B cell (primary cell): ENCODE data around the gene ELL. TPM values are rescaled to one million over a fixed set of nuclear protein-coding genes. Genes with fewer than 3 reads are reported as not detected.

Experiments
- ATAC-seq: fragments of 200-7000 bp; cut with Tn5 transposase; one replicate; pipeline ENCODE4 v1.10.0; 2021; ENCODE audit warnings: low read depth, mild to moderate bottlenecking, moderate number of reproducible peaks, moderate library complexity
- CTCF ChIA-PET: fragments of 350-600 bp; sonication (Branson Sonifier 250); formaldehyde crosslinking; loops from one replicate; lab custom pipeline; 2021; ENCODE audit warnings: antibody characterized with exemption, inconsistent platforms; lab: Charles Lee
- POLR2A ChIA-PET: fragments of 350-600 bp; sonication (Branson Sonifier 250); formaldehyde crosslinking; loops from one replicate; lab custom pipeline; 2021; ENCODE audit warnings: antibody characterized with exemption; lab: Charles Lee
- DNase-seq: peaks from one replicate; pipeline ENCODE4 v3.0.0; 2013
- H2AFZ ChIP-seq: 2 replicates; pipeline ENCODE4 v1.6.1; 2012; ENCODE audit warnings: mild to moderate bottlenecking, low read depth, low read length; ENCODE audit not compliant: insufficient read depth, poor library complexity, severe bottlenecking
- H3K27ac ChIP-seq, 2 donors: 1 replicate in 1 of 2; 2 replicates in 1 of 2; pipeline ENCODE4 v1.5.1; 2012 to 2013; ENCODE audit warnings: low read length in 2 of 2, mild to moderate bottlenecking in 2 of 2, moderate library complexity in 1 of 2
- H3K27me3 ChIP-seq, 4 experiments: fragments of 200-600 bp in 1 of 4; sonication (generic) in 1 of 4; replicated peaks in 1 of 4; 1 replicate in 2 of 4; 2 replicates in 2 of 4; pipeline versions ENCODE4 v1.6.1 to v1.7.0; 2013 to 2016; ENCODE audit warnings: low read length in 3 of 4, mild to moderate bottlenecking in 2 of 4, mixed read lengths in 1 of 4, moderate library complexity in 1 of 4; ENCODE audit not compliant: insufficient read depth in 4 of 4, control insufficient read depth in 3 of 4; ENCODE audit errors: control extremely low read depth in 1 of 4
- H3K36me3 ChIP-seq, 2 experiments: replicated peaks in 1 of 2; 1 replicate in 1 of 2; 2 replicates in 1 of 2; pipeline versions ENCODE4 v1.6.1 to v1.7.1; 2013; ENCODE audit warnings: low read length in 1 of 2; ENCODE audit not compliant: insufficient read depth in 2 of 2, control insufficient read depth in 1 of 2; ENCODE audit errors: control extremely low read depth in 1 of 2, extremely low read depth in 1 of 2
- H3K4me1 ChIP-seq, 2 donors: fragments of 200-600 bp in 1 of 2; sonication (generic) in 1 of 2; 1 replicate in 1 of 2; 2 replicates in 1 of 2; pipeline versions ENCODE4 v1.5.1 to v1.6.1; 2013 to 2017; ENCODE audit warnings: low read length in 2 of 2; ENCODE audit not compliant: control insufficient read depth in 2 of 2, insufficient read depth in 2 of 2
- H3K4me2 ChIP-seq: replicated peaks from 2 replicates; pipeline ENCODE3; 2012; ENCODE audit warnings: mild to moderate bottlenecking, low read depth, low read length; ENCODE audit not compliant: poor library complexity, severe bottlenecking
- H3K4me3 ChIP-seq, 5 experiments: fragments of 200-600 bp in 1 of 5; sonication (generic) in 1 of 5; 1 replicate in 3 of 5; 2 replicates in 2 of 5; pipeline versions ENCODE4 v1.5.1 to v1.7.0; 2011 to 2016; ENCODE audit warnings: low read length in 4 of 5, mild to moderate bottlenecking in 4 of 5, low read depth in 2 of 5, control low read depth in 1 of 5, moderate library complexity in 1 of 5; ENCODE audit not compliant: insufficient read depth in 1 of 5; ENCODE audit errors: control extremely low read depth in 1 of 5, extremely low read depth in 1 of 5
- H3K79me2 ChIP-seq: fragments of 200-600 bp; sonication (generic); one replicate; pipeline ENCODE4 v1.6.0; 2016; ENCODE audit warnings: low read length; ENCODE audit not compliant: control insufficient read depth, insufficient read depth
- H3K9ac ChIP-seq: fragments of 200-600 bp; sonication (generic); 2 replicates; pipeline ENCODE4 v1.6.1; 2017; ENCODE audit warnings: mild to moderate bottlenecking, low read length, moderate library complexity
- H3K9me3 ChIP-seq, 3 donors: one replicate each; pipeline versions ENCODE4 v1.6.1 to v1.7.1; 2013; ENCODE audit warnings: low read length in 2 of 3; ENCODE audit not compliant: control insufficient read depth in 2 of 3, insufficient read depth in 1 of 3; ENCODE audit errors: control extremely low read depth in 1 of 3
- H4K20me1 ChIP-seq: 2 replicates; pipeline ENCODE4 v1.6.0; 2012; ENCODE audit warnings: mild to moderate bottlenecking, low read length; ENCODE audit not compliant: insufficient read depth, control insufficient read depth, poor library complexity, severe bottlenecking
- H3K27ac Mint-ChIP-seq: one replicate; pipeline ENCODE4 v1.8.0; 2021; ENCODE audit warnings: mixed read lengths
- H3K27me3 Mint-ChIP-seq: one replicate; pipeline ENCODE4 v1.8.0; 2021; ENCODE audit warnings: mixed read lengths
- H3K4me1 Mint-ChIP-seq: one replicate; pipeline ENCODE4 v1.8.0; 2021; ENCODE audit warnings: mixed read lengths
- H3K4me3 Mint-ChIP-seq: one replicate; pipeline ENCODE4 v1.8.0; 2021; ENCODE audit warnings: mixed read lengths
- H3K9me3 Mint-ChIP-seq: one replicate; pipeline ENCODE4 v1.8.0; 2022; ENCODE audit warnings: mixed read lengths; ENCODE audit not compliant: insufficient read depth
- CTCF ChIP-seq: fragments of 200-600 bp; IDR thresholded peaks from one replicate; pipeline ENCODE4 v1.8.0; 2022; ENCODE audit warnings: antibody characterized with exemption, mild to moderate bottlenecking
- EZH2 ChIP-seq: IDR thresholded peaks from 2 replicates; pipeline ENCODE4 v1.6.1; 2012; ENCODE audit warnings: borderline replicate concordance, low read depth, mild to moderate bottlenecking, moderate library complexity, low read length; ENCODE audit not compliant: insufficient read depth, poor library complexity, severe bottlenecking
- WGBS: methylation state at CpG from one replicate; pipeline ENCODE4 v1.1.5; 2013; ENCODE audit warnings: missing lambda C conversion rate; ENCODE audit not compliant: insufficient coverage; 5-methylcytosine and 5-hydroxymethylcytosine counted together
- intact Hi-C: fragments of 100-400 bp; cut with micrococcal nuclease; formaldehyde crosslinking; loops from one replicate; pipeline ENCODE4 v1.10.0; 2022
- polyA plus RNA-seq: library from polyadenylated mRNA; depleted of rRNA; stranded (reverse); fragments of >200 nt; gene quantifications from 2 replicates; pipeline ENCODE4 v1.2.3, GENCODE V29; 2012
- total RNA-seq, 2 donors: library from RNA; stranded (reverse); fragments of 120-200 nt in 1 of 2; gene quantifications; 1 replicate in 1 of 2; 2 replicates in 1 of 2; pipeline versions ENCODE4 v1.2.3 to v1.2.4, GENCODE V29; 2013 to 2022

The ELL gene
- total and polyA plus RNA-seq, 2 donors (not counting 1 experiment from before 2014, with no cell fraction given) = 21.2 to 31.4 TPM

- Histone ChIP-seq H3K79me2 (peaks cover 100% of the 10 kb centered on the region), H3K27ac (no peak overlapping the region), H3K4me1 (peaks cover 25 to 71% of the 10 kb centered on the region in 2 donors), H3K27me3 (no peaks in the 10 kb centered on the region), H3K4me3 (no peak overlapping the region), H3K36me3 (no peaks in the 10 kb centered on the region), H3K4me2 (peak overlapping the region; percentile 47), H4K20me1 (peaks cover 100% of the 10 kb centered on the region), H3K9me3 (no peaks in the 10 kb centered on the region), H2AFZ (no peak overlapping the region), H3K9ac (no peak overlapping the region)
- WGBS = 20% methylated on average over 8 of the region's 9 CpGs
- CTCF ChIA-PET = no interaction called here
- DNase-seq (no peak), ATAC-seq (peak; percentile 21)
- H3K4me1 Mint-ChIP-seq = peaks cover 86% of the 10 kb centered on the region
- H3K9me3 Mint-ChIP-seq = no peaks in the 10 kb centered on the region
- TF ChIP-seq CTCF = no peak
- no peak for TF ChIP-seq EZH2
- H3K4me3 Mint-ChIP-seq = no peak overlapping the region
- no peaks in the 10 kb centered on the region for H3K27me3 Mint-ChIP-seq
- H3K27ac Mint-ChIP-seq = no peak overlapping the region
- POLR2A ChIA-PET = no interaction called here
- intact Hi-C loops = no loop called here
Observed at GRCh38 chr19:18501832-18502231, 20.0 kb downstream of the ELL start.

- ChIA-PET POLR2A (no interaction called here), CTCF (no interaction called here)
- no peak overlapping the region for H3K4me2 ChIP-seq
- H2AFZ ChIP-seq = no peak overlapping the region
- H3K4me1 ChIP-seq = peaks cover 30 to 71% of the 10 kb centered on the region in 2 donors
- no peaks in the 10 kb centered on the region for H3K27me3 ChIP-seq
- no peak overlapping the region for H3K27ac ChIP-seq
- no peak for TF ChIP-seq CTCF
- no peak for TF ChIP-seq EZH2
- peaks cover 100% of the 10 kb centered on the region for H3K79me2 ChIP-seq
- peaks cover 100% of the 10 kb centered on the region for H4K20me1 ChIP-seq
- no peak overlapping the region for H3K4me3 ChIP-seq
- DNase-seq = no peak
- H3K27me3 Mint-ChIP-seq = no peaks in the 10 kb centered on the region
- no peaks in the 10 kb centered on the region for H3K36me3 ChIP-seq
- intact Hi-C loops = no loop called here
- no peaks in the 10 kb centered on the region for H3K9me3 ChIP-seq
- peaks cover 87% of the 10 kb centered on the region for H3K4me1 Mint-ChIP-seq
- no peak overlapping the region for H3K27ac Mint-ChIP-seq
- no peak overlapping the region for H3K9ac ChIP-seq
- no peak for ATAC-seq
- 93% methylated on average over 13 of the region's 13 CpGs for WGBS
- H3K4me3 Mint-ChIP-seq = no peak overlapping the region
- H3K9me3 Mint-ChIP-seq = no peaks in the 10 kb centered on the region
Observed at GRCh38 chr19:18501351-18501750, 20.5 kb downstream of the ELL start.
